Endodermal cell (in vitro differentiated cells): ENCODE measurements around the gene CLN6. TPM values are rescaled to one million over a fixed set of nuclear protein-coding genes. Genes with fewer than 3 reads are reported as not detected.

Experiments used
- DNase-seq: peaks from one replicate; pipeline ENCODE4 v3.0.0-alpha.2; 2017
- H3K27ac ChIP-seq: 2 replicates; pipeline ENCODE4 v1.5.1; 2013; ENCODE audit warnings: mild to moderate bottlenecking, low read depth, low read length, moderate library complexity
- H3K27me3 ChIP-seq: 2 replicates; pipeline ENCODE4 v1.6.1; 2013; ENCODE audit warnings: mild to moderate bottlenecking, low read length, moderate library complexity; ENCODE audit not compliant: insufficient read depth, control insufficient read depth, poor library complexity, severe bottlenecking
- H3K36me3 ChIP-seq: 2 replicates; pipeline ENCODE4 v1.7.0; 2013; ENCODE audit warnings: mild to moderate bottlenecking, low read length, moderate library complexity; ENCODE audit not compliant: control insufficient read depth, insufficient read depth
- H3K4me1 ChIP-seq: one replicate; pipeline ENCODE4 v1.7.0; 2013; ENCODE audit warnings: low read length; ENCODE audit not compliant: control insufficient read depth, insufficient read depth
- H3K4me3 ChIP-seq: 2 replicates; pipeline ENCODE4 v1.5.1; 2013; ENCODE audit warnings: mild to moderate bottlenecking, low read length, moderate library complexity
- H3K9ac ChIP-seq: 2 replicates; pipeline ENCODE4 v1.6.1; 2013; ENCODE audit warnings: mild to moderate bottlenecking, low read length, moderate library complexity; ENCODE audit not compliant: poor library complexity, severe bottlenecking; ENCODE audit errors: extremely low read depth
- H3K9me3 ChIP-seq: 2 replicates; pipeline ENCODE4 v1.6.1; 2013; ENCODE audit warnings: mild to moderate bottlenecking, low read length, moderate library complexity; ENCODE audit not compliant: control insufficient read depth
- H3K27ac Mint-ChIP-seq: 2 replicates; pipeline ENCODE4 v1.8.0; 2020; ENCODE audit warnings: mixed read lengths
- H3K27me3 Mint-ChIP-seq: 2 replicates; pipeline ENCODE4 v1.8.0; 2021; ENCODE audit warnings: mild to moderate bottlenecking, mixed read lengths; ENCODE audit not compliant: insufficient read depth
- H3K36me3 Mint-ChIP-seq: 2 replicates; pipeline ENCODE4 v1.8.0; 2020; ENCODE audit warnings: low read depth, mixed read lengths
- H3K4me1 Mint-ChIP-seq: 2 replicates; pipeline ENCODE4 v1.8.0; 2020; ENCODE audit warnings: mixed read lengths
- H3K4me3 Mint-ChIP-seq: 2 replicates; pipeline ENCODE4 v1.8.0; 2020; ENCODE audit warnings: mild to moderate bottlenecking, moderate library complexity, mixed read lengths
- H3K9me3 Mint-ChIP-seq: 2 replicates; pipeline ENCODE4 v1.8.0; 2020; ENCODE audit warnings: mild to moderate bottlenecking, mixed read lengths
- WGBS, 2 experiments: methylation state at CpG; one replicate each; pipeline versions ENCODE4 v1.1.5 to v1.1.7; 2013; ENCODE audit warnings: missing lambda C conversion rate in 2 of 2, mixed read lengths in 1 of 2; ENCODE audit not compliant: insufficient coverage in 1 of 2, insufficient read length in 1 of 2; 5-methylcytosine and 5-hydroxymethylcytosine counted together
- total RNA-seq, 2 donors: library from RNA; stranded (reverse); fragmentation: NEBNext Ultra II Directional in 1 of 2; extraction: Animal tissue kit (Norgen Biotek cat#: 25700) in 1 of 2; gene quantifications; 2 replicates in 1 of 2; 3 replicates in 1 of 2; pipeline ENCODE4 v1.2.1, GENCODE V29; 2021
- TF ChIP-seq, protein P1 (sequence below): fragments of 200-600 bp; sonication (generic); conservative IDR thresholded peaks from 2 replicates; pipeline ENCODE4 v1.5.0; 2021; ENCODE audit warnings: antibody characterized with exemption, mild to moderate bottlenecking

The CLN6 gene
- total RNA-seq, 2 donors from 2014 or later = 51.6 to 59.6 TPM

DNA sequence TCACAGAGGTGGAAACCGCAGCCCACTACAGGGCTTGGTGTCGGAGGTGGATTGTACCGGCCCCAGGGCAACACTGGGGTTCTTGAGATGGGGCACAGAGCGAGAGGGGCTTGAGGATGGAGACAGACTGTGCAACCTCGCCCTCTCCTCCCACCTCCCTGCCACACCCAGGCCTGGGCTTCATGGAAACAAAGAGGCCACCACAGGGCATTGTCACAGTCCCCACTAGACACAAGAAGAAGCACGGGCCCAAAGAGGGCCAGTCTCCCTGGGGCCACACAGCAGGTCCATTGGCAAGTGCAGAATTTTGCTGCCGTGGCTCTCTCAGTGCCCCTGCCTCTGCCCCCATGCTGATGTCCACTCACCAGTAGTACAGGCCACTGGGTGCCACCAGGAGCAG lies 20.3 kb downstream of the CLN6 start:
- Mint-ChIP-seq H3K27me3 (no peaks in the 10 kb centered on the region), H3K9me3 (no peaks in the 10 kb centered on the region), H3K4me1 (peaks cover 7% of the 10 kb centered on the region), H3K36me3 (peaks cover 4% of the 10 kb centered on the region), H3K4me3 (no peak overlapping the region), H3K27ac (no peak overlapping the region)
- H3K27me3 ChIP-seq = no peaks in the 10 kb centered on the region
- 87% methylated on average over 6 of the region's 7 CpGs; no CpG with 5 or more reads in 1 of the 2 experiments for WGBS, 2 experiments
- H3K9ac ChIP-seq = no peak overlapping the region
- TF ChIP-seq, protein P1, sequence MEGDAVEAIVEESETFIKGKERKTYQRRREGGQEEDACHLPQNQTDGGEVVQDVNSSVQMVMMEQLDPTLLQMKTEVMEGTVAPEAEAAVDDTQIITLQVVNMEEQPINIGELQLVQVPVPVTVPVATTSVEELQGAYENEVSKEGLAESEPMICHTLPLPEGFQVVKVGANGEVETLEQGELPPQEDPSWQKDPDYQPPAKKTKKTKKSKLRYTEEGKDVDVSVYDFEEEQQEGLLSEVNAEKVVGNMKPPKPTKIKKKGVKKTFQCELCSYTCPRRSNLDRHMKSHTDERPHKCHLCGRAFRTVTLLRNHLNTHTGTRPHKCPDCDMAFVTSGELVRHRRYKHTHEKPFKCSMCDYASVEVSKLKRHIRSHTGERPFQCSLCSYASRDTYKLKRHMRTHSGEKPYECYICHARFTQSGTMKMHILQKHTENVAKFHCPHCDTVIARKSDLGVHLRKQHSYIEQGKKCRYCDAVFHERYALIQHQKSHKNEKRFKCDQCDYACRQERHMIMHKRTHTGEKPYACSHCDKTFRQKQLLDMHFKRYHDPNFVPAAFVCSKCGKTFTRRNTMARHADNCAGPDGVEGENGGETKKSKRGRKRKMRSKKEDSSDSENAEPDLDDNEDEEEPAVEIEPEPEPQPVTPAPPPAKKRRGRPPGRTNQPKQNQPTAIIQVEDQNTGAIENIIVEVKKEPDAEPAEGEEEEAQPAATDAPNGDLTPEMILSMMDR = no peak
- no peak for DNase-seq
- peaks cover 3% of the 10 kb centered on the region for H3K36me3 ChIP-seq
- H3K9me3 ChIP-seq = no peaks in the 10 kb centered on the region
- H3K27ac ChIP-seq = no peak overlapping the region
- peaks cover 7% of the 10 kb centered on the region for H3K4me1 ChIP-seq
- H3K4me3 ChIP-seq = no peak overlapping the region

DNA sequence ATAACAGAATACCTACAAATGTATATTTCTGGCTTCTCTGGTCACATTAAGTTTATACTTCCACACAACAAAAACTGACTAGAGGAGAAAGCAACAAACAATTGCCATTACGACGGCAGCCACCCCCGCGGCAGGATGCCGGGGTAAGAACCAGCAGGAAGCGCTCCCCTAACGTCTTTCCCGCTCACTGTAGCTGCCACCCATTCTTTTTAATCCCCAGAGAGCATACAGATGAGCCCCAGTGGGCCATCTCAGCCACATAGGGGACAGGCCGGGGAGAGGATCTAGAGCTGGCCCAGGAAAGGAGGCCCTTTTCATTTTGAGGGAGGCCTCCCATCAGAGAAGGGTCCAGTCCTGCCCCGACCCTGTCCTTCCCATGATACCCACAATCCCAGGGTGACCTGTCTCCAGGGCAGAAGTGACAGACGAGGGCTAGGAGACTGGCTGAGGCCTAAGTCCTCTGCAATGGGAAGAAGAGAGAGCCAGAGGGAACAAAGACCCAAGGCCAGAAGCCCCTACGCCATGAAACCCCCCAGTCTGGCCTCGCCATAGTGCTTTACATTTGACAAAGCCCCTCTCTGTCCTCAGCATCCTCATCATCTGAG lies 20.8 kb downstream of the CLN6 start:
- TF ChIP-seq, protein P1 = no peak
- Histone ChIP-seq H3K4me1 (peaks cover 7% of the 10 kb centered on the region), H3K4me3 (no peak overlapping the region), H3K27ac (no peak overlapping the region), H3K9me3 (no peaks in the 10 kb centered on the region), H3K9ac (no peak overlapping the region), H3K36me3 (peaks cover 3% of the 10 kb centered on the region), H3K27me3 (no peaks in the 10 kb centered on the region)
- Mint-ChIP-seq H3K4me3 (no peak overlapping the region), H3K9me3 (no peaks in the 10 kb centered on the region), H3K4me1 (peaks cover 7% of the 10 kb centered on the region), H3K36me3 (peaks cover 4% of the 10 kb centered on the region), H3K27me3 (no peaks in the 10 kb centered on the region), H3K27ac (no peak overlapping the region)
- WGBS, 2 experiments = 94 to 95% methylated on average over 7 to 13 of the region's 13 CpGs
- DNase-seq = peak; percentile 33

DNA sequence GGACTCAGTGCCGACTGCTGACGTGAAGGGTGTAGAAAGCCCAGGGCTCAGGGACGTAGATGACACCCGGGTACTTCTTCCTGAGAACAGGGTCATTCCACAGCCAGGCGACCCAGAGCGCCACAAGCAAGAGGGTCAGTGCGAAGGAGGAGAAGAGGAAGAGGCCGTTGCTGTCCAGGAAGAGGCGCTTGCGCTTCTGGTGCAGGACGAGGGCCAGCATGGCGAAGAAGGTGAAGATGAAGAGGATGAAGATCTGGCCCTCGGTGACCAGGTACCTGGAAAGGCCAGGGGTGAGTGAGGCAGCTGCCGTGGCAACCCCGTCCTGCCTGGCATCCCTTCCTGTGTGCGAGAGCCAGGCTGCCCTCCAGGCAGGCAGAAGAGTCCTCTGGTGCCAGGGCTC lies 21.4 kb downstream of the CLN6 start:
- no peak overlapping the region for H3K9ac ChIP-seq
- H3K27me3 ChIP-seq = no peaks in the 10 kb centered on the region
- no peaks in the 10 kb centered on the region for H3K27me3 Mint-ChIP-seq
- H3K4me1 ChIP-seq = peaks cover 7% of the 10 kb centered on the region
- 93 to 98% methylated on average over 8 to 16 of the region's 16 CpGs for WGBS, 2 experiments
- H3K9me3 Mint-ChIP-seq = no peaks in the 10 kb centered on the region
- TF ChIP-seq, protein P1 = no peak
- H3K4me3 Mint-ChIP-seq = no peak overlapping the region
- peaks cover 4% of the 10 kb centered on the region for H3K36me3 Mint-ChIP-seq
- no peak overlapping the region for H3K27ac Mint-ChIP-seq
- no peaks in the 10 kb centered on the region for H3K9me3 ChIP-seq
- H3K4me3 ChIP-seq = no peak overlapping the region
- H3K36me3 ChIP-seq = peaks cover 3% of the 10 kb centered on the region
- H3K4me1 Mint-ChIP-seq = peaks cover 7% of the 10 kb centered on the region
- H3K27ac ChIP-seq = no peak overlapping the region
- DNase-seq = no peak
